MM.1S (cell line): ENCODE results near the gene MYOG.

Experiments
- DNase-seq: peaks from one replicate; pipeline ENCODE4 v3.0.0-alpha.2; 2015
- H2AFZ ChIP-seq: fragments of 300-600 bp; sonication (generic); 2 replicates; pipeline ENCODE4 v1.6.0; 2016; ENCODE audit warnings: antibody characterized with exemption, low read length
- H3F3A ChIP-seq: fragments of 300-600 bp; sonication (generic); 2 replicates; pipeline ENCODE4 v1.6.1; 2016; ENCODE audit warnings: mild to moderate bottlenecking, antibody characterized with exemption, low read length, moderate library complexity, mixed read lengths; ENCODE audit not compliant: insufficient read depth
- H3K27ac ChIP-seq: fragments of 300-600 bp; sonication (generic); 2 replicates; pipeline ENCODE4 v1.5.1; 2016; ENCODE audit warnings: mild to moderate bottlenecking, low read length
- H3K27me3 ChIP-seq: fragments of 300-600 bp; sonication (generic); replicated peaks from 2 replicates; pipeline ENCODE4 v1.6.0; 2016; ENCODE audit warnings: low read length; ENCODE audit not compliant: insufficient read depth
- H3K36me3 ChIP-seq: fragments of 300-600 bp; sonication (generic); replicated peaks from 2 replicates; pipeline ENCODE4 v1.6.1; 2016; ENCODE audit warnings: mild to moderate bottlenecking, low read length, mixed read lengths; ENCODE audit not compliant: insufficient read depth
- H3K4me1 ChIP-seq: fragments of 300-600 bp; sonication (generic); 2 replicates; pipeline ENCODE4 v1.6.1; 2016; ENCODE audit warnings: low read length, mixed read lengths
- H3K4me2 ChIP-seq: fragments of 300-600 bp; sonication (generic); 2 replicates; pipeline ENCODE4 v1.6.0; 2016; ENCODE audit warnings: low read depth, low read length
- H3K4me3 ChIP-seq: fragments of 300-600 bp; sonication (generic); 2 replicates; pipeline ENCODE4 v1.5.1; 2016; ENCODE audit warnings: low read length, mixed read lengths
- H3K79me2 ChIP-seq: fragments of 300-600 bp; sonication (generic); 2 replicates; pipeline ENCODE4 v1.6.1; 2016; ENCODE audit warnings: mixed run types, low read length, mixed read lengths
- H3K9ac ChIP-seq: fragments of 300-600 bp; sonication (generic); 2 replicates; pipeline ENCODE4 v1.6.1; 2016; ENCODE audit warnings: low read length, mixed read lengths
- H3K9me2 ChIP-seq: fragments of 300-600 bp; sonication (generic); replicated peaks from 2 replicates; pipeline ENCODE4 v1.6.1; 2016; ENCODE audit warnings: mild to moderate bottlenecking, low read length, mixed read lengths; ENCODE audit not compliant: insufficient read depth
- H3K9me3 ChIP-seq: fragments of 300-600 bp; sonication (generic); replicated peaks from 2 replicates; pipeline ENCODE4 v1.6.1; 2016; ENCODE audit warnings: mild to moderate bottlenecking, low read length, mixed read lengths; ENCODE audit not compliant: insufficient read depth
- H4K20me1 ChIP-seq: fragments of 300-600 bp; sonication (generic); 2 replicates; pipeline ENCODE4 v1.6.1; 2016; ENCODE audit warnings: mild to moderate bottlenecking, low read length, moderate library complexity, mixed read lengths; ENCODE audit not compliant: insufficient read depth
- CTCF ChIP-seq: fragments of 300-600 bp; sonication (generic); IDR thresholded peaks from 2 replicates; pipeline ENCODE4 v1.5.1; 2016; ENCODE audit warnings: antibody characterized with exemption, low read length, mixed read lengths
- EZH2 ChIP-seq: fragments of 300-600 bp; sonication (generic); optimal IDR thresholded peaks from 2 replicates; pipeline ENCODE3; 2017; ENCODE audit warnings: low read depth, mild to moderate bottlenecking, antibody characterized with exemption, low read length, mixed read lengths
- EZH2phosphoT487 ChIP-seq: fragments of 300-600 bp; sonication (generic); IDR thresholded peaks from 2 replicates; pipeline ENCODE4 v1.6.1; 2018; ENCODE audit warnings: antibody characterized with exemption, low read length

MYOG gene

GRCh38 chr1:203100516-203100869 is 14.7 kb upstream of the MYOG start:
- H3K9me2 ChIP-seq = no peaks in the 10 kb centered on the region
- peaks cover 5% of the 10 kb centered on the region; the same call in 1 of the 2 replicates for H3K4me1 ChIP-seq
- H4K20me1 ChIP-seq = no peaks in the 10 kb centered on the region
- DNase-seq = no peak
- H3F3A ChIP-seq = no peaks in the 10 kb centered on the region
- TF ChIP-seq EZH2phosphoT487 (no peak), EZH2 (no peak), CTCF (no peak)
- no peak overlapping the region for H3K4me3 ChIP-seq
- H3K27ac ChIP-seq = no peak overlapping the region
- H3K36me3 ChIP-seq = no peaks in the 10 kb centered on the region
- H3K9ac ChIP-seq = no peak overlapping the region
- H3K79me2 ChIP-seq = no peaks in the 10 kb centered on the region
- H2AFZ ChIP-seq = no peak overlapping the region
- no peak overlapping the region for H3K4me2 ChIP-seq
- H3K27me3 ChIP-seq = no peaks in the 10 kb centered on the region
- no peaks in the 10 kb centered on the region for H3K9me3 ChIP-seq

GRCh38 chr1:203099805-203100515 is 14.1 kb upstream of the MYOG start:
- Histone ChIP-seq H3F3A (no peaks in the 10 kb centered on the region), H4K20me1 (no peaks in the 10 kb centered on the region), H3K4me3 (no peak overlapping the region), H3K9me2 (no peaks in the 10 kb centered on the region), H3K4me2 (no peak overlapping the region), H3K4me1 (peaks cover 5% of the 10 kb centered on the region; the same call in 1 of the 2 replicates), H3K9ac (no peak overlapping the region), H3K9me3 (no peaks in the 10 kb centered on the region), H3K79me2 (no peaks in the 10 kb centered on the region), H2AFZ (no peak overlapping the region), H3K27ac (no peak overlapping the region), H3K36me3 (no peaks in the 10 kb centered on the region), H3K27me3 (no peaks in the 10 kb centered on the region)
- no peak for TF ChIP-seq EZH2phosphoT487
- TF ChIP-seq CTCF = no peak
- no peak for TF ChIP-seq EZH2
- DNase-seq = no peak

- H3K36me3 ChIP-seq = no peaks in the 10 kb centered on the region
- H3K4me3 ChIP-seq = no peak overlapping the region
- H3K9me3 ChIP-seq = no peaks in the 10 kb centered on the region
- no peak for DNase-seq
- H3K9ac ChIP-seq = no peak overlapping the region
- H3K4me2 ChIP-seq = no peak overlapping the region
- H3K79me2 ChIP-seq = no peaks in the 10 kb centered on the region
- H3K27ac ChIP-seq = no peak overlapping the region
- H3K9me2 ChIP-seq = no peaks in the 10 kb centered on the region
- TF ChIP-seq EZH2phosphoT487 (no peak), CTCF (no peak), EZH2 (no peak)
- H3F3A ChIP-seq = no peaks in the 10 kb centered on the region
- no peaks in the 10 kb centered on the region for H4K20me1 ChIP-seq
- peaks cover 5% of the 10 kb centered on the region; the same call in 1 of the 2 replicates for H3K4me1 ChIP-seq
- H3K27me3 ChIP-seq = no peaks in the 10 kb centered on the region
- no peak overlapping the region for H2AFZ ChIP-seq
Observed at GRCh38 chr1:203098914-203099520, 13.2 kb upstream of the MYOG start.
